Heart right ventricle (tissue), 16 donors: ENCODE measurements around the gene ZNF578. TPM values are rescaled to one million over a fixed set of nuclear protein-coding genes. Genes with fewer than 3 reads are reported as not detected.
"Not testable (repeated sequence)": the region's sequence is repeated elsewhere in the genome, so short reads cannot be mapped to it uniquely, and the experiment has no call there.

Source experiments
- ATAC-seq, 8 donors: fragments of 200-7000 bp; cut with Tn5 transposase; one replicate each; pipeline ENCODE4 v1.9.1; 2020; ENCODE audit warnings: mild to moderate bottlenecking in 8 of 8, moderate library complexity in 8 of 8, moderate number of reproducible peaks in 1 of 8
- DNase-seq, 2 donors: peaks; one replicate each; pipeline ENCODE4 v3.0.0-alpha.2; 2020
- H3K27ac ChIP-seq, 10 donors: fragments of 200-600 bp; sonication (generic) in 2 of 10; one replicate each; pipeline versions ENCODE4 v1.5.0 to v1.8.0; 2020 to 2022; ENCODE audit warnings: mild to moderate bottlenecking in 3 of 10
- H3K27me3 ChIP-seq, 7 donors: fragments of 200-600 bp; one replicate each; pipeline ENCODE4 v1.8.0; 2021 to 2022; ENCODE audit warnings: mild to moderate bottlenecking in 2 of 7
- H3K36me3 ChIP-seq, 9 donors: fragments of 200-600 bp; sonication (generic) in 1 of 9; one replicate each; pipeline versions ENCODE4 v1.5.0 to v1.8.0; 2020 to 2022; ENCODE audit warnings: mild to moderate bottlenecking in 2 of 9
- H3K4me1 ChIP-seq, 9 donors: fragments of 200-600 bp; sonication (generic) in 1 of 9; one replicate each; pipeline versions ENCODE4 v1.5.0 to v1.8.0; 2020 to 2022; ENCODE audit warnings: mild to moderate bottlenecking in 4 of 9
- H3K4me3 ChIP-seq, 10 donors: fragments of 200-600 bp; sonication (generic) in 2 of 10; one replicate each; pipeline versions ENCODE4 v1.5.0 to v1.8.0; 2020 to 2022; ENCODE audit warnings: mild to moderate bottlenecking in 7 of 10, moderate library complexity in 2 of 10
- H3K9me3 ChIP-seq, 11 donors: fragments of 200-600 bp in 10 of 11; sonication (generic) in 2 of 11; one replicate each; pipeline versions ENCODE4 v1.5.0 to v1.8.0; 2013 to 2022; ENCODE audit warnings: mild to moderate bottlenecking in 2 of 11, control low read depth in 1 of 11, moderate library complexity in 1 of 11
- CTCF ChIP-seq, 9 donors: fragments of 200-600 bp; sonication (generic) in 2 of 9; IDR thresholded peaks; one replicate each; pipeline versions ENCODE4 v1.5.0 to v1.8.0; 2021 to 2022; ENCODE audit warnings: antibody characterized with exemption in 9 of 9, mild to moderate bottlenecking in 5 of 9, moderate library complexity in 1 of 9
- WGBS, 2 donors: extraction: QIAGEN DNeasy Blood & Tissue Kit; methylation state at CpG; one replicate each; pipeline ENCODE4 v1.1.7; 2013; ENCODE audit warnings: inconsistent platforms in 1 of 2; 5-methylcytosine and 5-hydroxymethylcytosine counted together
- intact Hi-C, 10 donors: fragments of 100-400 bp; cut with DNase I; formaldehyde crosslinking; loops; one replicate each; pipeline versions ENCODE4 v1.11.1 to v1.14.2; 2022
- polyA plus RNA-seq, 2 donors: library from polyadenylated mRNA; stranded (reverse); fragments of 200-250 nt; gene quantifications; one replicate each; pipeline ENCODE4 v1.2.3, GENCODE V29; 2013
- total RNA-seq, 10 donors: library from RNA; stranded (reverse); fragmentation: NEBNext Ultra II Directional in 3 of 10; extraction: Animal tissue kit (Norgen Biotek cat#: 25700) in 3 of 10; gene quantifications; one replicate each; pipeline versions ENCODE4 v1.2.1 to v1.2.4, GENCODE V29; 2021 to 2023
- donor health status: Arrhythmogenic right ventricular cardiomyopathy.
- donor health status: ischemic (EF 13 %, LVEDD 7.1; RV severe dilation, severe dysfunction).
- donor health status: healthy with polysubstance abuse.
- donor health status: DM: no; HTN: yes; CAD: no.
- donor health status: DM: no; HTN: no; CAD: no.
- donor health status: ischemic (EF 25% LVEDD 6.9; RV normal size, moderate dysfunction).
- donor health status: ischemic (EF 25% LVEDD 5.7; RV mildly dilated, moderate dysfunction).
- donor health status: healthy.
- donor health status: DM: yes; HTN: yes; CAD: no.
- donor health status: Ischemic cardiomyopathy.
- donor health status: ischemic (EF 35%, LVEDD 5.7; RV mildly dilated, moderate dysfunction).
- donor health status: nonischemic (EF 11% LVEDD 7.7; RV severe dilation, severe dysfunction).
- donor health status: DM: yes; HTN: yes; CAD: no.
- donor health status: PGD.
- donor health status: ischemic (EF 29% LVEDD 5.4; RV normal size, mild dysfunction).
- donor health status: nonischemic (EF 23%, LVEDD 6.1; RV moderate dilation, normal function).

Gene ZNF578
- total and polyA plus RNA-seq, 12 donors, result 0.58 to 3.5 (median 2.0) TPM

- Histone ChIP-seq H3K9me3 (no peaks in the 10 kb centered on the region), H3K4me3 (no peak overlapping the region), H3K27ac (no peak overlapping the region), H3K36me3 (peaks cover 0 to 26% (median 0%) of the 10 kb centered on the region in 9 donors), H3K27me3 (no peaks in the 10 kb centered on the region), H3K4me1 (peaks cover 3 to 56% (median 29%) of the 10 kb centered on the region in 9 donors)
- no peak for DNase-seq
- ATAC-seq, result no peak
- intact Hi-C loops, result no loop called here
- no peak for TF ChIP-seq CTCF (IDR thresholded peaks at IDR 0.05)
- WGBS, 2 donors, result 93 to 96% methylated on average over 2 of the region's 2 CpGs
Measured at GRCh38 chr19:52532480-52532879, 79.1 kb downstream of the ZNF578 start.

- DNase-seq (peak; percentile 17 to 54), ATAC-seq (peak in 6 of 8 donors; percentile 21 to 63 (median 50))
- no peak overlapping the region for H3K4me3 ChIP-seq
- 38 to 65% methylated on average over 5 of the region's 5 CpGs for WGBS, 2 donors
- intact Hi-C loops, result no loop called here
- H3K27me3 ChIP-seq, result no peaks in the 10 kb centered on the region
- H3K27ac ChIP-seq, result peak overlapping the region in 6 of 10 donors; percentile 54 to 63 (median 60)
- TF ChIP-seq CTCF (IDR thresholded peaks at IDR 0.05), result no peak
- H3K36me3 ChIP-seq, result peaks cover 0 to 26% (median 0%) of the 10 kb centered on the region in 9 donors
- H3K9me3 ChIP-seq, result no peaks in the 10 kb centered on the region
- peaks cover 0 to 47% (median 21%) of the 10 kb centered on the region in 9 donors for H3K4me1 ChIP-seq
Measured at GRCh38 chr19:52533901-52534300, 80.5 kb downstream of the ZNF578 start.

- Histone ChIP-seq H3K4me1 (peaks cover 0 to 40% (median 18%) of the 10 kb centered on the region in 9 donors), H3K9me3 (peaks cover 0 to 11% (median 0%) of the 10 kb centered on the region in 11 donors), H3K4me3 (peak overlapping the region; percentile 29 to 72 (median 62)), H3K27ac (peak overlapping the region in 8 of 10 donors; percentile 56 to 89 (median 78)), H3K36me3 (peaks cover 0 to 34% (median 0%) of the 10 kb centered on the region in 9 donors)
- H3K27me3 ChIP-seq, intact Hi-C loops: not testable (repeated sequence)
- ATAC-seq (peak in 4 of 8 donors; percentile 3 to 27 (median 9)), DNase-seq (peak in 1 of 2 donors; percentile 21)
- WGBS, 2 donors, result 5 to 7% methylated on average over 15 of the region's 15 CpGs
Measured at GRCh38 chr19:52535385-52535770, 82.0 kb downstream of the ZNF578 start.

- intact Hi-C loops, result no loop called here
- WGBS, 2 donors, result 0 to 2% methylated on average over 50 of the region's 50 CpGs
- Histone ChIP-seq H3K9me3 (peaks cover 0 to 11% (median 0%) of the 10 kb centered on the region in 11 donors), H3K27ac (peak overlapping the region in 9 of 10 donors; percentile 56 to 89 (median 77)), H3K27me3 (no peaks in the 10 kb centered on the region), H3K4me1 (peaks cover 0 to 37% (median 18%) of the 10 kb centered on the region in 9 donors), H3K36me3 (peaks cover 0 to 34% (median 0%) of the 10 kb centered on the region in 9 donors), H3K4me3 (peak overlapping the region; percentile 29 to 72 (median 62))
- DNase-seq (peak; percentile 90 to 92), ATAC-seq (peak; percentile 92 to 99 (median 98))
- TF ChIP-seq CTCF (IDR thresholded peaks at IDR 0.05), result peak in 8 of 9 donors; percentile 17 to 49 (median 38)
Measured at GRCh38 chr19:52535771-52536447, 82.6 kb downstream of the ZNF578 start.

GRCh38 chr19:52536448-52536800 is 83.1 kb downstream of the ZNF578 start:
- DNase-seq (no peak), ATAC-seq (peak; percentile 27 to 51 (median 32))
- no peaks in the 10 kb centered on the region for H3K27me3 ChIP-seq
- TF ChIP-seq CTCF (IDR thresholded peaks at IDR 0.05), result no peak
- peaks cover 0 to 11% (median 0%) of the 10 kb centered on the region in 11 donors for H3K9me3 ChIP-seq
- peak overlapping the region in 9 of 10 donors; percentile 56 to 89 (median 77) for H3K27ac ChIP-seq
- H3K4me3 ChIP-seq, result peak overlapping the region; percentile 29 to 72 (median 62)
- intact Hi-C loops, result no loop called here
- WGBS, 2 donors, result 14 to 16% methylated on average over 17 of the region's 17 CpGs
- H3K36me3 ChIP-seq, result peaks cover 0 to 31% (median 0%) of the 10 kb centered on the region in 9 donors
- peaks cover 0 to 37% (median 18%) of the 10 kb centered on the region in 9 donors for H3K4me1 ChIP-seq

- WGBS, 2 donors, result 65 to 72% methylated on average over 4 of the region's 4 CpGs
- H3K27me3 ChIP-seq, ATAC-seq, H3K4me3 ChIP-seq, H3K27ac ChIP-seq, intact Hi-C loops, DNase-seq: not testable (repeated sequence)
- Histone ChIP-seq H3K4me1 (peaks cover 0 to 33% (median 18%) of the 10 kb centered on the region in 9 donors), H3K9me3 (peaks cover 0 to 17% (median 0%) of the 10 kb centered on the region in 11 donors), H3K36me3 (peaks cover 0 to 36% (median 7%) of the 10 kb centered on the region in 9 donors)
Measured at GRCh38 chr19:52538815-52539214, 85.5 kb downstream of the ZNF578 start.

- intact Hi-C loops, DNase-seq, ATAC-seq, H3K4me3 ChIP-seq, H3K27me3 ChIP-seq, H3K27ac ChIP-seq: not testable (repeated sequence)
- H3K9me3 ChIP-seq, result peaks cover 0 to 22% (median 0%) of the 10 kb centered on the region in 11 donors
- H3K4me1 ChIP-seq, result peaks cover 0 to 14% (median 3%) of the 10 kb centered on the region in 9 donors
- 95 to 98% methylated on average over 5 of the region's 5 CpGs for WGBS, 2 donors
- H3K36me3 ChIP-seq, result peaks cover 0 to 53% (median 23%) of the 10 kb centered on the region in 9 donors
Measured at GRCh38 chr19:52541176-52541575, 87.8 kb downstream of the ZNF578 start.
